ENCODE data around the gene ARID5A. TPM values are rescaled to one million over a fixed set of nuclear protein-coding genes. Genes with fewer than 3 reads are reported as not detected.

Gene ARID5A
- total RNA-seq, 4 donors from 2014 or later = 40.0 to 98.5 (median 53.9) TPM

GRCh38 chr2:96529376-96530143 is 7.0 kb upstream of the ARID5A start:
- WGBS, 2 donors (ENCODE audit: low coverage in 1 of 2) = 93 to 100% methylated on average over 1 to 4 of the region's 9 CpGs
- no peak for ATAC-seq
- no peaks in the 10 kb centered on the region for H3K27me3 ChIP-seq
- no peaks in the 10 kb centered on the region for H3K36me3 ChIP-seq
- no peaks in the 10 kb centered on the region for H3K9me3 ChIP-seq
- H3K27ac ChIP-seq = peak overlapping the region in 3 of 4 donors; percentile 95 to 100 (median 100)
- no peak overlapping the region for H3K4me3 ChIP-seq
- peaks cover 10 to 82% (median 41%) of the 10 kb centered on the region in 3 donors for H3K4me1 ChIP-seq
- TF ChIP-seq POLR2A (IDR thresholded peaks at IDR 0.05) (no peak), EP300 (IDR thresholded peaks at IDR 0.05) (no peak), POLR2AphosphoS5 (IDR thresholded peaks at IDR 0.05) (no peak), CTCF (IDR thresholded peaks at IDR 0.05) (no peak)

GRCh38 chr2:96530144-96530430 is 6.5 kb upstream of the ARID5A start:
- 90% methylated on average over 4 of the region's 6 CpGs; no CpG with 5 or more reads in 1 of the 2 donors for WGBS, 2 donors (ENCODE audit: low coverage in 1 of 2)
- TF ChIP-seq EP300 (IDR thresholded peaks at IDR 0.05) (no peak), POLR2A (IDR thresholded peaks at IDR 0.05) (no peak), POLR2AphosphoS5 (IDR thresholded peaks at IDR 0.05) (no peak), CTCF (IDR thresholded peaks at IDR 0.05) (no peak)
- H3K4me3 ChIP-seq = no peak overlapping the region
- peaks cover 10 to 87% (median 46%) of the 10 kb centered on the region in 3 donors for H3K4me1 ChIP-seq
- no peak for ATAC-seq
- no peaks in the 10 kb centered on the region for H3K9me3 ChIP-seq
- peak overlapping the region in 3 of 4 donors; percentile 95 to 100 (median 100) for H3K27ac ChIP-seq
- H3K27me3 ChIP-seq = no peaks in the 10 kb centered on the region
- no peaks in the 10 kb centered on the region for H3K36me3 ChIP-seq

GRCh38 chr2:96530474-96531357 is 5.8 kb upstream of the ARID5A start:
- TF ChIP-seq POLR2A (IDR thresholded peaks at IDR 0.05) (no peak), CTCF (IDR thresholded peaks at IDR 0.05) (no peak), EP300 (IDR thresholded peaks at IDR 0.05) (no peak), POLR2AphosphoS5 (IDR thresholded peaks at IDR 0.05) (no peak)
- H3K9me3 ChIP-seq = no peaks in the 10 kb centered on the region
- no peak overlapping the region for H3K4me3 ChIP-seq
- no peak for ATAC-seq
- peak overlapping the region in 3 of 4 donors; percentile 95 to 100 (median 100) for H3K27ac ChIP-seq
- WGBS, 2 donors (ENCODE audit: low coverage in 1 of 2) = 70 to 88% methylated on average over 7 to 10 of the region's 16 CpGs
- no peaks in the 10 kb centered on the region for H3K27me3 ChIP-seq
- H3K36me3 ChIP-seq = no peaks in the 10 kb centered on the region
- H3K4me1 ChIP-seq = peaks cover 10 to 94% (median 51%) of the 10 kb centered on the region in 3 donors

GRCh38 chr2:96531366-96531765 is 5.2 kb upstream of the ARID5A start:
- Histone ChIP-seq H3K4me3 (peak overlapping the region in 1 of 2 donors; percentile 48), H3K27ac (peak overlapping the region; percentile 95 to 100 (median 98)), H3K36me3 (no peaks in the 10 kb centered on the region), H3K4me1 (peaks cover 10 to 100% (median 55%) of the 10 kb centered on the region in 3 donors), H3K9me3 (no peaks in the 10 kb centered on the region), H3K27me3 (no peaks in the 10 kb centered on the region)
- TF ChIP-seq POLR2A (IDR thresholded peaks at IDR 0.05) = no peak
- TF ChIP-seq EP300 (IDR thresholded peaks at IDR 0.05) = no peak
- TF ChIP-seq CTCF (IDR thresholded peaks at IDR 0.05) = no peak
- TF ChIP-seq POLR2AphosphoS5 (IDR thresholded peaks at IDR 0.05) = no peak
- 66% methylated on average over 4 of the region's 9 CpGs; no CpG with 5 or more reads in 1 of the 2 donors for WGBS, 2 donors (ENCODE audit: low coverage in 1 of 2)
- no peak for ATAC-seq
